HG02623 (cell line): ENCODE measurements around the gene ATP2B2.
"Not testable (repeated sequence)": the region's sequence is repeated elsewhere in the genome, so short reads cannot be mapped to it uniquely, and the experiment has no call there.

ENCODE experiments used
- ATAC-seq: cut with Tn5 transposase; IDR thresholded peaks from one replicate; pipeline ENCODE4 v1.9.1; 2021; ENCODE audit warnings: moderate library complexity; ENCODE audit not compliant: unreplicated experiment

ATP2B2 gene

GRCh38 chr3:10387881-10388609 is 117.3 kb downstream of the ATP2B2 start:
- no peak for ATAC-seq

- ATAC-seq: no peak
These were observed 119.3 kb downstream of the ATP2B2 start for GRCh38 chr3:10386121-10386520.

- ATAC-seq: no peak
These were observed 120.6 kb downstream of the ATP2B2 start for GRCh38 chr3:10384541-10385360.

- ATAC-seq: no peak
These were observed 121.5 kb downstream of the ATP2B2 start for GRCh38 chr3:10383850-10384248.

GRCh38 chr3:10382892-10383849 is 122.2 kb downstream of the ATP2B2 start:
- ATAC-seq: no peak

GRCh38 chr3:10382445-10382844 is 122.9 kb downstream of the ATP2B2 start:
- ATAC-seq: not testable (repeated sequence)

- no peak for ATAC-seq
These were observed 124.0 kb downstream of the ATP2B2 start for GRCh38 chr3:10381336-10381735.

- ATAC-seq: no peak
These were observed 124.5 kb downstream of the ATP2B2 start for GRCh38 chr3:10380906-10381305.

- no peak for ATAC-seq
These were observed 125.4 kb downstream of the ATP2B2 start for GRCh38 chr3:10379961-10380360.

- no peak for ATAC-seq
These were observed 126.2 kb downstream of the ATP2B2 start for GRCh38 chr3:10379161-10379560.

- ATAC-seq: no peak
These were observed 126.6 kb downstream of the ATP2B2 start for GRCh38 chr3:10378742-10379141.

- ATAC-seq: no peak
These were observed 127.1 kb downstream of the ATP2B2 start for GRCh38 chr3:10378246-10378645.

- no peak for ATAC-seq
These were observed 128.1 kb downstream of the ATP2B2 start for GRCh38 chr3:10377148-10377725.

GRCh38 chr3:10376353-10376752 is 129.0 kb downstream of the ATP2B2 start:
- no peak for ATAC-seq

GRCh38 chr3:10375296-10376053 is 129.9 kb downstream of the ATP2B2 start:
- no peak for ATAC-seq

GRCh38 chr3:10374311-10374710 is 131.1 kb downstream of the ATP2B2 start:
- ATAC-seq: no peak

GRCh38 chr3:10373686-10374261 is 131.6 kb downstream of the ATP2B2 start:
- no peak for ATAC-seq

- no peak for ATAC-seq
These were observed 133.6 kb downstream of the ATP2B2 start for GRCh38 chr3:10371789-10372188.

- ATAC-seq: no peak
These were observed 134.2 kb downstream of the ATP2B2 start for GRCh38 chr3:10371167-10371566.

- no peak for ATAC-seq
These were observed 135.0 kb downstream of the ATP2B2 start for GRCh38 chr3:10370429-10370828.
